ENCODE results near the gene CAV2.

CAV2 gene

DNA sequence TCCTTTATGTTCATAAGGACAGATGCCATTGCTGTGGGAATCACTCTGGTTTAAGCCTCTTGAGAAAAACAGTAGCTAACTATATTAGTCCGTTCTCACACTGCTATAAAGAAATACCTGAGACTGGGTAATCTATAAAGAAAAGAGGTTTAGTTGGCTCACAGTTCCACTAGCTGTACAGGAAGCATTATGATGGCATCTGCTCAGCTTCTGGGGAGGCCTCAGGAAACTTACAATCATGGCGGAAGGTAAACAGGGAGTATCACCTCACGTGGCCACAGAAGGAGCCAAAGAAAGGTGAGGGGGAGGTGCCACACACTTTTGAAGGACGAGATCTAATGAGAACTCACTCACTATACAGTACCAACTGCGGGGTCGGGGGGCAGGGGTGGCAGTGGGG, 2.9 kb upstream of the CAV2 start:
- no peak for DNase-seq

DNA sequence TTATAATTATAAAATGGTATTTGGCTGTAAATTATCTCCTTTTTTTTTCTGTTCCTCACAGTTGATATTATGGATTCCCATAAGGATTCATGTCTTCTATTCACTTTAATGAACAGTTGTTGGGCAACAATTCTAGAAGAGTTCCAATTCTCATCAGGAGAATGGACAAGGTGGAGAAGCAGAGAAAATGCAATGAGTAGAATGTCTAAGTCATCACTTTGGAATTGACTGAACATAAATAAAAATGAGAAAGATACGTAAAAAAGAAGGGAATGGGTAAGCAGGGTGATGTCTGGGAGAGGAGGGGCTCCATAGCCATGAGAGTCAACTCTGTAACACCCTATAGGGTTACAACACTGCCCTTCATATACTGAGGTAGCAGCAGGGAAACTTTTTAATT, 1.8 kb upstream of the CAV2 start:
- no peak for DNase-seq

DNA sequence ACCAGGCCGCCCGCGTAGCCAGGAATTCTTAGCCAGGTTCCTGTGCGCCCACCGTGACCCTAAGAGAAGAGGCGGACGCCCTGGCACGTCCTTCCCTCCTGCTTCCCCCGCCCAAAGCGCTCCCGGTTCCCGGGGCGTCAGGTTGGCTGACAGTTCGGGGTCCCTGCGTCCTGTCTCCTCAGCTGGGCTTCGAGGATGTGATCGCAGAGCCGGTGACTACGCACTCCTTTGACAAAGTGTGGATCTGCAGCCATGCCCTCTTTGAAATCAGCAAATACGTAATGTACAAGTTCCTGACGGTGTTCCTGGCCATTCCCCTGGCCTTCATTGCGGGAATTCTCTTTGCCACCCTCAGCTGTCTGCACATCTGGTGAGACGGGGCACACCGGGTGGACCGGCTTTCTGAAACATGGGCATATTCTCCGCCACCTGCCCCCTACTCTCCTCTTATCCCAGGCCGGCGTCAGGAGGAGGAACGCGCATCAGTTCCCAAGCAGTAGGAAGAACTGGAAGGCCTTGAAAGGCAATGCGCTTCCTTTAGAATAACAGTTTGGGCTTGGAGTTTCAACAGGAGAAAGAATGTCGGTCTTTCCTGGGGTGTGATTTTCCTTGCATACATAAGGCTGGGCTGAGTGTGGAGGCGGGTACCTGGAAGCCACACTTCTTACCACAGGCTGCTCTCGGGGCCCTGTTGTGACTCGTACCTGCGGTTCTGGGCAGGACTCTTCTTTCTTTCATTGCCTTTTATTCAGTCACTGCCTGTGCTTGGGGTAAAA, 728 bp downstream of the CAV2 start:
- peak in 1 of 2 experiments; percentile 51 for DNase-seq

DNA sequence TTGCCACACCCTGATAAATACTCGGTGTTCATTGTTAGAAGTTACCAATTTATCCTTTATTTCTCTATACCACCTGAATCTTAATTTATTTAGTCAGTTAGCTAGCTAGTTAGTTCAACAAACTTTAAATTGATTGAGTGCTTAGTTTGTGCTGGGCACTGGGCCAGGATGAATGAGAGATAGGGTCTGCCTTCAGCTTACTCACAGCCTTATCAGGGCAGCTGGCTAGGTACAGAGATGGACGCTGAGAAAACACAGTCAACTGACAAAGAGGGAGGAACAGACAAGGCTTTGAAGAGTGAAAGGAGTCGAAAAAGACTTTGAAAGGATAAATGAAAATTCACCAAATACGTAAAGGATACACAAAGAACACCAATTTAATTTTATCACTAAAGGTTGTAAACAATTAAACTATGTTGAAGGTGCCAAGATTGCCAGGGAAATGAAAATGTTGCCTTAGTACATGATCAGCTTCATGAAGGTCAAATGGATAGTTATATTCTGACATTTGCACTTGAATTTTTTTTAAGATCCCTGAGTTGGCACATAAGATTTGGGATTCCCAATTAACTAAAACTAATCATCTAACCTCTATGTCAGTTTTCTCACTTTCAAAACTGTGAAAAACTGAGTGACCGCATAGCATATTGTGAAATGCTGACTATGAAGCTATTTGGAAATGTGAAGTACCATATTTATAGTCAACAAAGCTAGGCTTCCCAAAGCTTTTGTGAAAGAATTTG, 2.1 kb downstream of the CAV2 start:
- DNase-seq: no peak

DNA sequence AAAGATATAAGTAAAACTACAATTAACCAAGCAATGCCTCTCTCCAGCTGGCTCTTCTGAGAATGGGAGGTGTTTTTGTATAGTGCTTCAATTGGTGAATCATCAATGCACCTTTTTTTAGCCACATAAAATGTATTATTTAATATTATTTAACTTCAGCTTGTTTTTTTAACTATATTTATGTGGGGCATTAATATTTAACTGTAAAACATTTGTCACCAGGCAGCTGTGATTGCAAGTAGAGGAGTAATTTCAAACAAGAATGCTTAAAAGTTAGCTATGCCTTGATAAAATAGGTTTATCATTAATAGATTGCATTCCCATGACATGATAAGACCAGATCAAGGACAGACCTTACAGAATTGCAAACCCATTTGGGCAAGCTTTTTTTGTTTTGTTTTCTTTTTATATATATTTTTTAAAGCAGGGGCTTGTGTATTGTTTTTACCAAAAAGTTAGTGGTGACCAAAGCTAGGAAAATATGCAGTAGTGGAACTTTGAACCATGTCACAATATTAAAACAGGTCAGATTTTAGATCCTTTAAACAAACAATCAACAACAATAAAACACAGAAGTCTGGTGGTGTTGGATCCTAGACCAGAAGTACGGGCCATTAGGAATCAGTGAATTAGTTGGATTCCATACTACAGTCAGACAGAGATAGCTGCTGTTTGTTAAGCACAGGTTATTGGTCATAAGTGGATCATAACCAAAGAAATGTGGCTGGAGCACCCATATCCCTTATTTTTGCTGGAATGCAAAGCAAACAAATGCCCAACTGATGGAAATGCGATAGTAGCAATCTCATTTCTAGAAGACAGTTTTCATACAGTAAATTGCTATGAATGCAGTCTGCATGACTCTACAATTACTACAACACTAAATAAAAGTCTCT, 2.9 kb downstream of the CAV2 start:
- DNase-seq: no peak

DNA sequence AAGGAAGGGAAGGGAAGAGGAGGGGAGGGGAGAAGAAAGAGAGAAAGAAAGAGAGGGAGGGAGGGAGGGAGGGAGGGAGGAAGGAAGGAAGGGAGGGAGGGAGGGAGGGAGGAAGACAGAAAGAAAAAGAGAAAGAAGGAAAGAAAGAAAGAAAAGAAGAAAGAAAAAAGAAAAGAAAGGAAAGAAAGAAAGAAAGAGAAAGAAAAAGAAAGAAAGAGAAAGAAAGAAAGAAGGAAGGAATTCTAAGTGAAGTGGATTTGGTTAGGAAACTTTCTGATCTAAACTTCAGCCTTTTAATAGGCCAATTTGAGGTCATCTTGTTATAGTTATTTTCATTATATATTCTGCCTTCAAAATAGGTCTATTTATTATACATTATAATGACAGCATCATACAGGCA, 4.3 kb downstream of the CAV2 start:
- no peak for DNase-seq

DNA sequence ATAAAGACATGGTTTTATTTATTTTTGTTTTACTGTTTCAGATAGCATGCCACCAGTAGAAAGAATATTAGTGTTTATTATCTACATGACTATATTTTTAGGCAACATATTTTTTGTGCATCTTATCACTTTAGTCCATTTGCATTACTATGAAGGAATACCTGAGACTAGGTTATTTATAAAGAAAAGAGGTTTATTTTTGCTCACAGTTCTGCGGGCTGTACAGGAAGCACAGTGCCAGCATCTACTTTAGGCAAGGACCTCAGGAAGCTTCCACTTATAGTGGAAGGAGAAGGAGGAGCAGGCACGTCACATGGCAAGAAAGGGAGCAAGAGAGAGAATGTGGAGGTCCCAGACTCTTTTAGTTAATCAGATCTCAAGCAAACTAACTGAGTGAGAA, 5.7 kb downstream of the CAV2 start:
- DNase-seq: no peak

DNA sequence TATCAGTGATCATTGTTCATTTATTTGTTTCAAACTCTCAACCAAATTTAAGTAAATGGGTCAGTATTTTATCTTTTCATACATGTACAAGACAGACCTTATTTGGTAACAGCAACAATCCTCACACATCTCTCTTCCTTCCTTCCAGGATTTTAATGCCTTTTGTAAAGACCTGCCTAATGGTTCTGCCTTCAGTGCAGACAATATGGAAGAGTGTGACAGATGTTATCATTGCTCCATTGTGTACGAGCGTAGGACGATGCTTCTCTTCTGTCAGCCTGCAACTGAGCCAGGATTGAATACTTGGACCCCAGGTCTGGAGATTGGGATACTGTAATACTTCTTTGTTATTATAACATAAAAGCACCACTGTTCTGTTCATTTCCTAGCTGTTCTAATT, 6.3 kb downstream of the CAV2 start:
- DNase-seq: no peak

DNA sequence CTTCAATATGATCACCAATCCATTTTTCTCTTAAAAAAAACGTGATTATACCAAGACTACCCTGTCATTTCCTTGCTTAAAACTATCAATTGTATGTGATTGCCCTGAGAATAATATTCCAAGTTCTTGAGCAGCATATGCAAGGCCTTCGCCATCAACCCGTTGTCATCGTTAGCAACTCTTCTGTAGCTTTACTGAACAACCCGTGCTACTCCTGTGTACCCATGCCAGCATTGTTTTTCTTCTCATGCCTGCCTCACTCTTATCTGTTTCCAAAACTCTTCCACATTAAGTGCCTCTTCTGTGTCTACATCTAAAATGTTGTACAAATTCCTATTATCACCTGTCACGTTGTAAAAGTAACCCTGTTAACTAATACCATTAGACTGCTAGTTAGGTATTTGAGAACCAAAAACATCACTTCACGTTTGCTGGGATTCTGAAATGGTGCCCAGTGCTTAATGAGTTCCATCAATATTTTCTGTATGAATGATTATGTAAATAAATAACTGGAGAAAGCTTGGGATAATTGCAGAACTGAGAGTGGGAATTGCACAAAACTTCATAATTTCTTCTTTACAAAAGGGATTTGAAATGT, 10.5 kb downstream of the CAV2 start:
- no peak for DNase-seq

DNA sequence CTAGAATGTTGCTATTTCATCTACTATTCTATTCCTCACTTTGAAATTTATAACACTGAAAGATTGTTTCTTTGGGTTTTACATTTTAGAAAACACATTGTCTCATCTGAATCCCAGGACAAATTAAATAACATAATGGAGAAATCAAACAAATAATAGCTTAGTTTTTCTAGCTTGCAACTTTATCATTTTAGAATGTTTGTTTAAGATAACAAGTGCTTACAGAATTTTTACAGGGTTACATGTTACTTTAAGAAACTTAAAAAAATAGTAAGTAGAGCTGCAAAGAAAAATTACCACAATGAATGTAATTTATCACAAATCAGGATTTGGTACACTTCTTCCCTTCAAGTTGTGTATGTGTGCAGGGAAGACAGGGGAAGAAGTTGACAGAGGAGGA, 11.3 kb downstream of the CAV2 start:
- no peak for DNase-seq

DNA sequence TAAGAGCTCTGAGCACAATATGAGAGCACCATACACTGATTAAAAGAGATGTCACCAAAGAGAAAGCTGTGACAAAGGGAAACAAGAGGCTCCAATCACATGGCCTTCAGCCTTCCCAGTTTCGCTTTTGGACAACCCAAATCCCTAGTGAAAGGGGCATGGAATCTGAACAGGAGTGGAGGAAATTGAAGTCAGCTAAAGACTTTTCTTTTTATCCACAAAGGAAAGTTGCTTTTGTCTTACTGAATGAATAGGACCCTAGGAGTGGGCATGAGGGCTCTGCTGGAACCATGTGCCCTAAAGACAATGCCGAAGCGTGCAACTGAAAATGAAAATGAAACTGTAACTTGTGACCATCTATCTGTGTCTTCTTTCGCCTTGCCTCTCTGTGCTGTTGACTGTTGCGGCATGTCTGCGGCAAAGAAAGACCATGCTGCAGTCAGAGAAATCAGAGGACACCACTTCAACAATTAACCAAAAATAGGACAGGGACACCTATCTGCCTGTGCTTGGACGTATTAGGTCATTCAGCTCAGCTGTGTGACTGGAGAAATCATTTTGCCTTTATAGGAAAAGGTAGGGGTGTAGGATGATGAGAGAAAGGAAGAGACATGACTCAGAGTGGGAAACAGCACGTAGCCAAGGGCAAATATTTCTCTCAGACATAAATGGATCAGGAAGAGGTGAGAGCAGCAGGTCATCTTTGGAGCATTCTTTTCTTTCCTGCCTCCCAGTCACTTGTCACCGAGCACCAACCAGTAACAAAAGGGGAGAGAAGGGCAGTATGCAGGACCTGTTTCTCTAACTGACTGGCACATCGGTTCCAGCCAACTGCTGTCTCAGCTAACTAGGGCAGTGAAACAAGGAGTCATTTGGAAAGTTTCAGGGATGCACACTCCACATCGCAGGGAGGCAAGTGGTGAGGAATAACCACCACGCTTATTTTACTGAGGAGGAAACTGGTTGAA, 12.3 kb downstream of the CAV2 start:
- peak; percentile 79 to 95 for DNase-seq

DNA sequence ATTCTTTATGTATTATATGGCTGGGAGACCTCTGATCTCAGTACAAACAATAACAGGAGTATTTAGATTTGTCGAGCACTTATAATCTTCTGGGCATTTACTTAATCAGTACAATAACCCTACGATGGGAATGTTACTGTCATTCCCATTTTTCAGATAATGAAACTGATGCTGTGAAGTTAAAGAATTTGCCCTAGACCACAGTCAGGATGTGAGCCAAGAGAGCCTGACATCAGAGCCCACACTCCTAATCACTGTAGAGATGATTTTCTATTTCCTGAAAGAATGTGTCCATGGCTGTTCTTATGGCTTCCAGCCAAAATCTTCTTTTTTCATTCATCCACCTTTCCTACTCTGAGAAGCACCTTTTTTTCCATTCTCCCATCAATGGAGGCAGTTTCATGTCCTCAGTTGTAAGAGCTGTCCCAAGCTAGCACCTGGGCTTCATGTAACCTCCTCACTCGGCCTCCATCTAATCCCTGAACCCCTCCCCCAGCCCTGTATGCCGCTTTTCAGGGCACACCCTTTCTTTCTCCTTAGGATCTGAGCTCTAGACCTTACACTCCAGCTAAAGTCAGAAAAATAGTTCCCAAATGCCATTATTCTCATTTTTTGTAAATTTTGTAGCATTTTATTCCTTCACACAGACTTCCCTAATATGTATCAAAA, 13.1 kb downstream of the CAV2 start:
- peak in 1 of 2 experiments; percentile 72 for DNase-seq

DNA sequence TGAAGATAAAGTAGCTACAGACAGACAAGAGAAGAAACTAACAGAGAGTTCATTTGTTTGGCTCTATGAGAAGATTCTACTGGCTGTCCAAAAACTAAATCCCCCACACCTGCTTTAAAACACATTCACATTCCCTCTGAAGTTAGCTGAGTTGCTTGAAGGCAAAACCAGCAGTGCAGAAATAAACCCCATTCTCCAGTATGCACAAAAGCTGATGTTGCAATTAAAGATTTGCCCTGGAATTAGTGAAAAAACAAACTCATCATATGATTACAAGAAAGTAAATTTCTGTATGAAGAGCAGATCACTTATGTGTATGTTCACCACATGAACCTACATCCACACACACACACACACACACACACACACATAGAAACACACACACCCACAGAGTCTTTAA, 16.0 kb downstream of the CAV2 start:
- no peak for DNase-seq

DNA sequence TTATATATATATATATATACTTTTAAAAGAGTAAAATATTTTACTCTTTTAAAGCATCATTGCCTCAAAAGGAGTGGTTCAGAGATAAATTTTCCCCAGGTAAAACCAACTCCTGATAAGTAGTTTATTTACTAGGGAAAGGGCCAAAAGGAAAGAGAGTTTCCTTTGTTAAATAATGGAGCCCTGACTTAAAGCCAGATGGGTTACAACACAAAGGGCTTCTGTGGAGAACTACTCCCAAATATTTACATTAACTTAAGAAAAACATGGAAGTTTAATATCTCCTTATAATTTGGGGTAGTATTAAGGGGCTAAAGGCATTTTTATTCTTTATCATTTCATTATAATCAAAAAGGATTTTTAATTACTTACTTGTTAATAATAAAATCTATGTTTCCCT, 16.8 kb downstream of the CAV2 start:
- DNase-seq: no peak

DNA sequence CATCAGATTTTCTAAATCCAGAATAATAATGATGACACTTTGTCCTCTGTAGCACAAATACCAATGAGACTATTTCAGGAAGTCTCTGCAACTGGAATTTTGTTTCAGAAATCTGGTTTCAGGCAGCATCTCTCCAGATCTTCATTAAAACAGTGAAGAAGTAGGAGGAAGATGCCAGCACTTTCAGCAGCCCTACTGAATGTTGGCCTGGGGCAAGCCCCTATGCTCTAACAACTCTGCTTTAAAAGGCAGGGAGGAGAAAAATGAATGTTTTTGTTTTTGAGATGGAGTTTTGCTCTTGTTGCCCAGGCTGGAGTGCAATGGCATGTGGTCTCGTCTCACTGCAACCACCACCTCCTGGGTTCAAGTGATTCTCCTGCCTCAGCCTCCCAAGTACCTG, 18.1 kb downstream of the CAV2 start:
- no peak for DNase-seq

DNA sequence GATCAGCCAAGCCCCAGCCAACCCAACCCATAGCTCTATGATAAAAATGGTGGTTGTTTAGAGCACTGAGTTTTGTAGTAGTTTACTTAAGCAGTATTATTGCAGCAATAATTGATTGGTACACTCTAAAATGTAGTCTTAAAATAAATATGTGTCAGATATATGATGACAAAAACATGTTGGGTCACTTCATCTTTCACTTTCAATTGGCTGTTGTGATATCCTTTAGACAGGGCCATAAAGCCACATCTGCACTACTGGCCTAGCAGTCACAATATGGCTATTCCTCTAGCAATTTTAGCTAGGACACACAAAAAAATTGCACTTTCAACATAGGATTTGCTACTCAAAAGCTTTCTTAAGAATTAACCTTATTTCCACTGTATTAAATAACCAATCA, 19.4 kb downstream of the CAV2 start:
- no peak for DNase-seq

DNA sequence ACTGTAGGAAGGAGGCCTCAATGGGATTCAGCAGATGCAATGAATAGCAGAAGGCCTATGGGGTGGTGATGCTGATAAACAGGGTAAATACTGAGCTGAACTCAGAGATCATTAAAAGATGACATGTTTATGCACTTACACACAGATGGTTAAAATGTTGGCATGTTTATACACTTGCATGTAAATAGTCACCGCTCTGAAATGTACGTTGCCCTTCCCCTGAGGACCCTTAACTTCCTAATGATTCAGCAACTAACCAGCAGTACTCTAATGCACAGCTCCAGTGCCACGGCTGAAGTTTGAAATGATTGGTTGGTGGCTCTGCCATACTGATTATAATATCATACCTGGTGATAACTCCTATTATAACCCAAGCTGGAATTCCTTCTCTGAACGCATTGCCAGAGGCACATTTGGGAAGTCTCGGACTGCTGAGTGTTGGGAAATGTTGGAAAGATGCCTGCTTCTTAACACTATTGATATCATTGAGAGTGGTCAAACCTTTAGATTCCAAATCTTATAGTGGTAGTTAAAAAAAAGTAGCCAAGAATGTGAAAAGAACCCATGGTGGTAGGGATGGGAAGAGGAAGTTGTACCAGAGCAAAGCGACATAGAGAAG, 21.6 kb downstream of the CAV2 start:
- no peak for DNase-seq

DNA sequence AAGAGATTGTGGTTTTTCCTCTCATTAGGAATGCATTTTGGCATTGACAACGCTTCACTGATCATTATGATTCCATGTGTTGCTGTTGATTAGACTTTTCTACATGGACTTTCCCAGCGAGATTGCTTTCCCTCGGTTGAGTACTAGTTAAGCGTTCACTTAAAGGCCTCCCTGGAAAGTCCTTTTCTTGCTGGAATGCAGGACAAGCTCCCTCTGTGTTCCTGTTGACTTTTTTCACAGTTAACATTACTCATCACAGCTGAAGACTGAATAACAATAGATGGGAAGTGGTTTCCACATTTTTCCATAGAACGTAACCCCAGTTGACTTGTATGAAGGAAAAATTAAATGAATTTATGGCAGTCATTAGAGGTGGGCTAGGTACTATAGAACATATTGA, 22.7 kb downstream of the CAV2 start:
- peak; percentile 53 to 73 for DNase-seq

DNA sequence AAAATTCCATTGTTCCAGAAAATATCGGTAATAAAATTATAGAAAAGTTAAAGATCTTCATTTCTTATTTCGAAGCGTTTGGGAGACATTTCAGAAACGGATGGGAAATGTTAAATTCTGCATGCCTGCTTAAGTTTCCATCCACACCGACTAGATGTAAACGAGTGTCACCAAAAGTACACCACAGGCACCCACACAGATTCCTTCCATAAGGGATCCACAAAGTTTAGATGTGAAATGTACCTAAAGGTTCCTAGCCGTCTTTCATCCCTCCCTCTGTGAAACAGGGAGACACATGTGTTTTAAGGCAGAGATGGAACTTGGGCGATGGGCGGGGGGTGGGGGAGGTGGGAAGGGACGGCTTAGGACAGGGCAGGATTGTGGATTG, 24.7 kb downstream of the CAV2 start:
- no peak for DNase-seq

DNA sequence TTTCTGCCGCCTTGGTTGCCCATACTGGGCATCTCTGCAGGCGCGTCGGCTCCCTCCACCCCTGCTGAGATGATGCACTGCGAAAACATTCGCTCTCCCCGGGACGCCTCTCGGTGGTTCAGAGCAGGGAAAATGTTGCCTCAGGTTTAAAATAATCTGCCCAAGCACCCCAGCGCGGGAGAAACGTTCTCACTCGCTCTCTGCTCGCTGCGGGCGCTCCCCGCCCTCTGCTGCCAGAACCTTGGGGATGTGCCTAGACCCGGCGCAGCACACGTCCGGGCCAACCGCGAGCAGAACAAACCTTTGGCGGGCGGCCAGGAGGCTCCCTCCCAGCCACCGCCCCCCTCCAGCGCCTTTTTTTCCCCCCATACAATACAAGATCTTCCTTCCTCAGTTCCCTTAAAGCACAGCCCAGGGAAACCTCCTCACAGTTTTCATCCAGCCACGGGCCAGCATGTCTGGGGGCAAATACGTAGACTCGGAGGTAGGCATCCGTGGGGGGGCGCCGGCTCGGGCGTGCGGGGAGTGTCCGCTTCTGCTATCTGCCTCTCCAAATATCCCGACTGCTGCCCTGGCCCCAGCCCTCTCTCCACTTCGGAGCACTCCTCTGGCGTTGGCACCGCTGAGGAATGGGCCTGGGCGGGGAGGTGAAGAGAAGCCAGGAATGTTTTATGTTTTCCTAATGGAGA, 25.2 kb downstream of the CAV2 start, which contains the start of gene CAV1:
Gene CAV1 (plus strand): TSS at position 428 of the 689 bp plus-strand sequence. CDS start 27 bp downstream, at position 455.
- peak; percentile 80 to 94 for DNase-seq
